Measurements from ENCODE around the gene CS.

DNA sequence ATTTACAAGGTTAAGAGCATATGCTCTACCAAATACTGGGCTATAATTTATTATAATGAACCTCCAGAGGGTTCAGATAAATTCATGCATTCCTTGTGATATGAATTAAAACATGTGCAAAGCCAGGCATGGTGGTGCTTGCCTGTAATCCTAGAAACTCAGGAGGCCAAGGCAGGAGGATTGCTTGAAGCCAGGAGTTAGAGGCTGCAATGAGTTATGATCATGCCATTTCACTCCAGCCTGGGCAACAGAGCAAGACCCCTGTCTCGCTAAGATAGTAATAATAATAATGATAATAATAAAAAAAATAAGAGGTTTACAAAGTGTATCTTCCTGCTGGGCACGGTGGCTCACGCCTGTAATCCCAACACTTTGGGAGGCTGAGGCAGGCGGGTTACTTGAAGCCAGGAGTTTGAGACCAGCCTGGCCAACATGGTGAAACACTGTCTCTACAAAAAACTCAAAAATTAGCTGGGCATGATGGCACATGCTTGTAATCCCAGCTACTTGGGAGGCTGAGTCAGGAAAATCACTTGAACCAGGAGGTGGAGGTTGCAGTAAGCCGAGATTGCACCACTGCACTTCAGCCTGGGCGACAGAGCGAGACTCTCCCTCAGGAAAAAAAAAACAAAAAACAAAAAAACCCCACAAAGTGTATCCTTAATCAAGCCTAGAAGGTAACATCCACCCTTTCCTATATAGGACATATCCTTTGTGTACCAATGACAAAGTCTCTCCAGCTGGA lies 7.3 kb upstream of the CS start:
- TF ChIP-seq GATA2 (IDR thresholded peaks at IDR 0.05; ENCODE audit: low read depth, low read length), result no peak
- no peak for TF ChIP-seq GATA3 (IDR thresholded peaks at IDR 0.05; ENCODE audit: low read depth, low read length)
